ENCODE results near the gene MEST.
"Not testable (repeated sequence)": the region's sequence is repeated elsewhere in the genome, so short reads cannot be mapped to it uniquely, and the experiment has no call there.

Gene MEST

DNA sequence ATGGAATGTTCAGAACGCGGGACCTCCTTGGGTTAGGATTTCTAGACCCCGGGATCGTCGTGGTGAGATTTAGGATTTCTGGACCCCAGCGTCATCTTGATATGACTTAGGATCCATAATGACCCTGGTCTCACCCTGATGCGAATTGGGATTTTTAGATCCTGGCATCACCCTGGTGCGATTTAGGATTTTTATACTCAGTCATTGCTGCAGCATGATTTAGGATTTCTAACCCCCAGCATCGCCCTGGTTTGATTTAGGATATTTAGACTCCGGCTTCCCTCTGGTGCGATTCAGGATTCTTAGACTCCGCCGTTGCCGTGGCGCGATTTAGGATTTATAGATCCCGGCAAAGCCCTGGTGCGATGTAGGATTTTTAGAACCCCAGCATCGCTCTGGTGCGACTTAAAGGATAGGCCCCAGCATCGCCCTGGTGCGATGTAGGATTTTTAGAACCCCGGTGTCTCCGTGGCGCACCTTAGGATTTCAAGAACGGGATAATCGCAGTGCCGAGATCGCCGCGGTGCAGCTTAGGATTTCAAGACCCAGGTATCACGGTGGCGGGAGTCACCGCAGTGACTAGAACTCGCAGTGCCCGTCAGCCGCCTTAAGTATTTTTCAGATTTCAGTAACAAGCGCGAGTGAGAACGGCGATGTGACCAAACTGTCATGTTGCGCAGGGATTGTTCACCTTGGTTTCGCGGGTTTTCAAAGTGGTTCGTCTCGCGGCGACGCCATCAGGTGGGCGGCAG is 814 bp downstream of the MEST start:
- no peak for TF ChIP-seq CTCF (conservative IDR thresholded peaks at IDR 0.05)
- no peak overlapping the region for H3K27ac ChIP-seq

- no peak for TF ChIP-seq CTCF (conservative IDR thresholded peaks at IDR 0.05)
- no peak overlapping the region for H3K27ac ChIP-seq
These were observed 1.5 kb downstream of the MEST start for GRCh38 chr7:130493275-130493873.

DNA sequence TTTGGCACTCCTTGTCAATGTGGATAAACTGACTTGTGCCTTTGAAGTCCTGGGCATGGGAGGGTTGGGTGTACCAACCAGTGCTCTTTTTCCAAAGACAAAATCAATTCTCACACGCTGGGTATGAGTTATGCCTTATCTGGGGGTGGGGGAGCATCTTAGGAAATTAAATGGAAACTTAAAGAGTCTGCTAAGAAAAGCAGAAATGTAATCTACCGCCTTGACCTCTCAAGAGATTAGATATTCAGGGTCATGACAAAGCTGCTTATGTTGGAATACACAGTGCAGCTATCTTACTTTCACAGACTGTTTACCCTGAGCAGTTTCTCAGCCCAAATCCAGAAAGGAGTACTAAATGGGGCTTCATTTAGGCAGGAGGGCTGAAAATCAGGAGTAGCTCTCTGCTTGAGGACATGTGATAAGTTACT is 2.6 kb downstream of the MEST start:
- TF ChIP-seq CTCF (conservative IDR thresholded peaks at IDR 0.05) = no peak
- H3K27ac ChIP-seq = no peak overlapping the region

GRCh38 chr7:130500463-130500862 is 8.6 kb downstream of the MEST start:
- H3K27ac ChIP-seq = no peak overlapping the region
- no peak for TF ChIP-seq CTCF (conservative IDR thresholded peaks at IDR 0.05)

DNA sequence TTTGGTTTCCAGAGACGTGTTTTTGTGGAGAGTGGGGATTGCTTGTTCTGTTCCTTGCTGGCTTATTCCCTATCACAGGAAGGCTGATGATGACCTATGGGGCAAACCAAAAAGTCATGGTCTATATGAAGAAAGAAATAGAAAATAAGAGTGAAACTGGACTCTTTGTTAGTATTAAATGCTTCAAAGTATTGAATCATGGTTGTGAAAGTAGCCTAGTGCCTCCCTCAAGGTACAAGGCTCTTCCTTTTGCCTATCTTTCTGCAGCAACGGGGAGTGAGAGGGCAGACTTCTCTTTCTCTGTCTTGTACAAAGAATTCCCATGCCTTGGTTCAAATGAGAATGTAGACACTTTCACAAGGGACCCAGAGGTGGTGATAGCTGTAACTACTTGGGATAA is 9.0 kb downstream of the MEST start:
- no peak overlapping the region for H3K27ac ChIP-seq
- TF ChIP-seq CTCF (conservative IDR thresholded peaks at IDR 0.05) = no peak

GRCh38 chr7:130505753-130506152 is 13.9 kb downstream of the MEST start:
- no peak for TF ChIP-seq CTCF (conservative IDR thresholded peaks at IDR 0.05)
- H3K27ac ChIP-seq = no peak overlapping the region

GRCh38 chr7:130506358-130506757 is 14.5 kb downstream of the MEST start:
- TF ChIP-seq CTCF (conservative IDR thresholded peaks at IDR 0.05) = no peak
- H3K27ac ChIP-seq = no peak overlapping the region

GRCh38 chr7:130512038-130512437 is 20.2 kb downstream of the MEST start:
- H3K27ac ChIP-seq = not testable (repeated sequence)
